ENCODE measurements around the gene SNTB2.

GRCh38 chr16:69346683-69347082, 159.7 kb downstream of the SNTB2 start:
- TF ChIP-seq IRF3 (IDR thresholded peaks at IDR 0.05), result no peak
- TF ChIP-seq, protein P1, sequence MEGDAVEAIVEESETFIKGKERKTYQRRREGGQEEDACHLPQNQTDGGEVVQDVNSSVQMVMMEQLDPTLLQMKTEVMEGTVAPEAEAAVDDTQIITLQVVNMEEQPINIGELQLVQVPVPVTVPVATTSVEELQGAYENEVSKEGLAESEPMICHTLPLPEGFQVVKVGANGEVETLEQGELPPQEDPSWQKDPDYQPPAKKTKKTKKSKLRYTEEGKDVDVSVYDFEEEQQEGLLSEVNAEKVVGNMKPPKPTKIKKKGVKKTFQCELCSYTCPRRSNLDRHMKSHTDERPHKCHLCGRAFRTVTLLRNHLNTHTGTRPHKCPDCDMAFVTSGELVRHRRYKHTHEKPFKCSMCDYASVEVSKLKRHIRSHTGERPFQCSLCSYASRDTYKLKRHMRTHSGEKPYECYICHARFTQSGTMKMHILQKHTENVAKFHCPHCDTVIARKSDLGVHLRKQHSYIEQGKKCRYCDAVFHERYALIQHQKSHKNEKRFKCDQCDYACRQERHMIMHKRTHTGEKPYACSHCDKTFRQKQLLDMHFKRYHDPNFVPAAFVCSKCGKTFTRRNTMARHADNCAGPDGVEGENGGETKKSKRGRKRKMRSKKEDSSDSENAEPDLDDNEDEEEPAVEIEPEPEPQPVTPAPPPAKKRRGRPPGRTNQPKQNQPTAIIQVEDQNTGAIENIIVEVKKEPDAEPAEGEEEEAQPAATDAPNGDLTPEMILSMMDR (IDR thresholded peaks at IDR 0.05 in 2 of 3, conservative IDR thresholded peaks at IDR 0.05 in 1 of 3; ENCODE audit: control insufficient read depth in 2 of 3, extremely low read depth in 1 of 3, insufficient read depth in 1 of 3, low read depth in 3 of 3, low read length in 3 of 3), result no peak
- TF ChIP-seq SMAD5 (IDR thresholded peaks at IDR 0.05; ENCODE audit: low read depth), result no peak
- no peak for TF ChIP-seq RFX5 (IDR thresholded peaks at IDR 0.05; ENCODE audit: low read depth, low read length)
- TF ChIP-seq CREB1 (IDR thresholded peaks at IDR 0.05; ENCODE audit: low read depth), result no peak
- no peak for TF ChIP-seq ESRRA (IDR thresholded peaks at IDR 0.05; ENCODE audit: low read length)
- no peak for TF ChIP-seq ZNF217 (IDR thresholded peaks at IDR 0.05)
- TF ChIP-seq POLR2AphosphoS5 (IDR thresholded peaks at IDR 0.05; ENCODE audit: low read length), result no peak
